ENCODE measurements around the gene CCDC142.

- TF ChIP-seq CTCF (IDR thresholded peaks at IDR 0.05) (no peak), POLR2A (IDR thresholded peaks at IDR 0.05) (no peak)
Measured at GRCh38 chr2:74530239-74531187, 47.7 kb upstream of the CCDC142 start.
